Mesothelial cell of epicardium (in vitro differentiated cells): ENCODE data around the gene VEGFD. TPM values are rescaled to one million over a fixed set of nuclear protein-coding genes. Genes with fewer than 3 reads are reported as not detected.

Experiments
- DNase-seq, 2 experiments: peaks; one replicate each; pipeline ENCODE4 v3.0.0; 2021; ENCODE audit warnings: low spot score in 2 of 2; ENCODE audit not compliant: unreplicated experiment in 2 of 2
- H3K27ac Mint-ChIP-seq: 2 replicates; pipeline ENCODE4 v1.8.0; 2021; ENCODE audit warnings: mixed read lengths
- H3K27me3 Mint-ChIP-seq: 2 replicates; pipeline ENCODE4 v1.8.0; 2021; ENCODE audit warnings: low read depth, mixed read lengths
- H3K36me3 Mint-ChIP-seq: 2 replicates; pipeline ENCODE4 v1.8.0; 2021; ENCODE audit warnings: mixed read lengths
- H3K4me1 Mint-ChIP-seq: 2 replicates; pipeline ENCODE4 v1.8.0; 2021; ENCODE audit warnings: mixed read lengths
- H3K4me3 Mint-ChIP-seq: 2 replicates; pipeline ENCODE4 v1.8.0; 2021; ENCODE audit warnings: mild to moderate bottlenecking, moderate library complexity, mixed read lengths
- H3K9me3 Mint-ChIP-seq: 2 replicates; pipeline ENCODE4 v1.8.0; 2021; ENCODE audit warnings: mixed read lengths
- CTCF ChIP-seq: fragments of 200-600 bp; sonication (generic); IDR thresholded peaks from one replicate; pipeline ENCODE4 v1.5.0; 2021; ENCODE audit warnings: antibody characterized with exemption; ENCODE audit not compliant: unreplicated experiment
- total RNA-seq: library from RNA; stranded (reverse); gene quantifications from 3 replicates; pipeline ENCODE4 v1.2.1, GENCODE V29; 2021

The VEGFD gene
- total RNA-seq, 1 donor from 2014 or later = 0.40 TPM

- no peaks in the 10 kb centered on the region for H3K4me1 Mint-ChIP-seq
- no peak for DNase-seq
- H3K27ac Mint-ChIP-seq = no peak overlapping the region
- no peaks in the 10 kb centered on the region for H3K36me3 Mint-ChIP-seq
- peaks cover 3% of the 10 kb centered on the region for H3K9me3 Mint-ChIP-seq
- no peak for TF ChIP-seq CTCF
- H3K27me3 Mint-ChIP-seq = no peaks in the 10 kb centered on the region
- H3K4me3 Mint-ChIP-seq = no peak overlapping the region
These were observed 62.1 kb downstream of the VEGFD start for GRCh38 chrX:15322072-15322471.

GRCh38 chrX:15321447-15321846 lies 62.8 kb downstream of the VEGFD start:
- no peaks in the 10 kb centered on the region for H3K36me3 Mint-ChIP-seq
- no peak overlapping the region for H3K27ac Mint-ChIP-seq
- no peaks in the 10 kb centered on the region for H3K4me1 Mint-ChIP-seq
- no peak for DNase-seq
- TF ChIP-seq CTCF = no peak
- H3K4me3 Mint-ChIP-seq = no peak overlapping the region
- H3K27me3 Mint-ChIP-seq = no peaks in the 10 kb centered on the region
- H3K9me3 Mint-ChIP-seq = peaks cover 3% of the 10 kb centered on the region

GRCh38 chrX:15320297-15320696 lies 63.9 kb downstream of the VEGFD start:
- Mint-ChIP-seq H3K4me3 (no peak overlapping the region), H3K27ac (no peak overlapping the region), H3K36me3 (no peaks in the 10 kb centered on the region), H3K4me1 (no peaks in the 10 kb centered on the region), H3K9me3 (peaks cover 3% of the 10 kb centered on the region), H3K27me3 (no peaks in the 10 kb centered on the region)
- no peak for DNase-seq
- TF ChIP-seq CTCF = no peak

GRCh38 chrX:15319075-15319474 lies 65.1 kb downstream of the VEGFD start:
- no peak for TF ChIP-seq CTCF
- Mint-ChIP-seq H3K27me3 (no peaks in the 10 kb centered on the region), H3K9me3 (peaks cover 3% of the 10 kb centered on the region)

GRCh38 chrX:15315509-15315908 lies 68.7 kb downstream of the VEGFD start, which contains the start of gene ASB11:
ASB11 (minus strand) TSS chrX:15315640; CDS start chrX:15315605, 35 bp downstream.
- Mint-ChIP-seq H3K4me3 (no peak within 1 kb of the TSS), H3K9me3 (peaks cover 3% of the 10 kb centered on the region), H3K27ac (no peak within 1 kb of the TSS), H3K4me1 (no peaks in the 10 kb centered on the region), H3K27me3 (no peaks in the 10 kb centered on the region), H3K36me3 (no peaks in the 10 kb centered on the region)
- TF ChIP-seq CTCF = no peak
- no peak for DNase-seq

More at GRCh38 chrX:15319075-15319474, 65.1 kb downstream of the VEGFD start:
- Mint-ChIP-seq H3K4me1 (no peaks in the 10 kb centered on the region), H3K36me3 (no peaks in the 10 kb centered on the region), H3K27ac (no peak overlapping the region), H3K4me3 (no peak overlapping the region)
- DNase-seq = no peak

GRCh38 chrX:15314472-15314871 lies 69.7 kb downstream of the VEGFD start:
- Mint-ChIP-seq H3K9me3 (peaks cover 3% of the 10 kb centered on the region), H3K4me1 (no peaks in the 10 kb centered on the region), H3K4me3 (no peak overlapping the region), H3K36me3 (no peaks in the 10 kb centered on the region), H3K27ac (no peak overlapping the region), H3K27me3 (no peaks in the 10 kb centered on the region)
- DNase-seq = no peak
- TF ChIP-seq CTCF = no peak
